NOMO-1 (cell line): ENCODE data around the gene KDM4B.

ENCODE experiments used
- DNase-seq, 2 experiments: peaks; one replicate each; lab custom pipeline; 2025; ENCODE audit not compliant: unreplicated experiment in 2 of 2; lab: John Stamatoyannopoulos, UW

KDM4B gene

DNA sequence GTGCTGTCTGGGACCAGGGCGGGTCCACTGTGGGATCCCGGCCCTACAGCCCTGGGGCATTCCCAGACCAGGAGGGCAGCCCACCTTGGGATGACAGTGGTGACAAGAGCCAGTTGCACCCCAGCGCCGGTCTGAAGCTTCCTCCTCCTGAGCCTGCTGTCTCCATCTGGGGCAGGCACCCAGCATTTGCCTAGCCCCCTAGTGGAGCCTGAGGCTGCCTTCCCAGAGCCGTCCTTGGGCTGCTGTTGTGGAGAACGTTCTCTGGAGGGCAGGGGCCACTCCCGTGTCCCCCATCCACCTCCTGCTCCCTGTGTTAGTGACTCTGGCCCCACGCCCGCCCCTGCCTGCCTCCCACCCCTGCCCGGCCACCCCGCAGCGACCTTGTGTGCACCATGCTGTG, 148.5 kb downstream of the KDM4B start:
- DNase-seq = no peak

DNA sequence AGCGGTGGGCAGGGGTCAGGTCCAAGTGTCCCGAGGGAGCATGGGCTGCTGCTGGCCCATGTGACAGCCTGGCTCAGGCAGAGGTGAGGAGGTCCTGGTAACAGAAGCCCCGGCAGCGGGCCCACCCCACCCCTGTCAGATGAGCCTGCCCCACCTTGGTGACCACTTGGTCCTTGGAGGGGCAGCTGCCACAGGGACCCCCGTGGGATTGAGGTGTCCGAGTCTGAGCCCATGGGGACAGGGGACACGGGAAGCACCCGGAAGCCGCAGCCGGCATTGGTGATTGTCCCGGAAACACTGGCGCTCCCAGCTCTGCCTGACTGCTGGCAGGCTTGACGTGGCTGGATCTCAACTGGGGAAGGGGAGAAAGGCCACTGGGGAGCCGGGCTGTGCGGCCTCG, 149.1 kb downstream of the KDM4B start:
- no peak for DNase-seq

DNA sequence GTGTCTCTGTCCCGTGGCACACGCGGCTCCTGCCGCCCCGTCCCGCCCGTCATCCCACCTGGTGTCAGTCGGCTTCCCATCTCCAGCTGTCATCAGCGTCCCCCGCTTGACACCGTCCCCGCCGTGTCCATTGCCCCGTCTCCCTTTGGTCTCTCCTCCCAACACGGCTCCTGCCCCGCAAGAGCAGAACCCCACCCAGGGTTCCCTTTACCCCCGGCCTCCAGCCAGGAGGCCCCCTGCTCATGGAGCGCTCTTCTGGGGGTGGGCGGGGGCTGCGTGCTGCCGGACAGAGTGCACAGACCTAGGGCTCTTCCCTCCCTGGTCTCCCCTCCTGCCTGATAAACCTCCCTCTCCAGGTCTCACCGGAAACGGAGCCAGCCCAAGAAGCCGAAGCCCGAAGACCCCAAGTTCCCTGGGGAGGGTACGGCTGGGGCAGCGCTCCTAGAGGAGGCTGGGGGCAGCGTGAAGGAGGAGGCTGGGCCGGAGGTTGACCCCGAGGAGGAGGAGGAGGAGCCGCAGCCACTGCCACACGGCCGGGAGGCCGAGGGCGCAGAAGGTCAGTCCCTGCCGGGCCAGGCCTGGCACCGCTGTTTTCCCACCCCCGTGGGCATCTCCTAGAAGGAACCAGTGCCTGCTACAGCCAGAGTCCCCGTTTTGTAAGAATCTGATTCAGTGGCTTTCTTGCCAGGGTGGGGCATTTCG, 150.5 kb downstream of the KDM4B start:
- DNase-seq = no peak

DNA sequence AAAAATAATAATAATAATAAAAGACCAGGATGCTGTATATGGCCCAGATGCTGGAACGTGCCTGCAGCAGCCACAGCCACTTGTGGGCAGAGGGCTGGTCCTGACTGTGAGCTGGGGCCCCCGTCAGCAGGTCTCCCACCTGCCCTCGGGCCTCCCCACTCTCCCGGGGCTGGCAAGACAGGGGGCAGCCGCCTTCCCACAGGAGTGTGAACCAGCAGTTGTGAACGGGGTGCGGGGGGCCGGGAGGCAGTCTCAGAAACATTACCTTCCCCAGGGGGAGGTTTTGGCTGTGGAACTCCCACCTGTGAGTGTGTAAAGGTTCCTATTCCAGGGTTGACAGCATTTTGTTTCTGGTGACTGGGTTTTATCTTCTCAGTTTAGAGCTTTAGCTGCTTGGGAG, 151.4 kb downstream of the KDM4B start:
- no peak for DNase-seq

DNA sequence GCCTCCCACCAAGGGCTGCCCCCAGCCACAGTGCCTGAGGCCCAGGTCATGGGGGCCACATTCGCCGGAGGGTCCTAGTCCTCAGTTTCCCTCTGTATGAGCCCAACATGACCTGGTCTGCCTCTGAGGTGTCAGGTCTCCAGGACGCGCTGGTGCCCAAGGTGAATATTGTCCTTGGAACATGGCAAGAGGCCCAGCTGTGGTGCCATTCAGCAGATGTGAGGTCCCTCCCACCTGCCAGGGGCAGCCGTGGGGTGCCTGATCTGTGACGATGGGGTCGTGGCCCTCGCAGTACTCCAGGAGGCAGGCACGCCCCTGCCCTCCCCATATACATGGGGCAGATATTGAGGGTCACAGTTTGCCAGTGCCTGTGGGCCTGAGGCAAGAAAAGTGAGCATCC, 151.9 kb downstream of the KDM4B start:
- DNase-seq = no peak

DNA sequence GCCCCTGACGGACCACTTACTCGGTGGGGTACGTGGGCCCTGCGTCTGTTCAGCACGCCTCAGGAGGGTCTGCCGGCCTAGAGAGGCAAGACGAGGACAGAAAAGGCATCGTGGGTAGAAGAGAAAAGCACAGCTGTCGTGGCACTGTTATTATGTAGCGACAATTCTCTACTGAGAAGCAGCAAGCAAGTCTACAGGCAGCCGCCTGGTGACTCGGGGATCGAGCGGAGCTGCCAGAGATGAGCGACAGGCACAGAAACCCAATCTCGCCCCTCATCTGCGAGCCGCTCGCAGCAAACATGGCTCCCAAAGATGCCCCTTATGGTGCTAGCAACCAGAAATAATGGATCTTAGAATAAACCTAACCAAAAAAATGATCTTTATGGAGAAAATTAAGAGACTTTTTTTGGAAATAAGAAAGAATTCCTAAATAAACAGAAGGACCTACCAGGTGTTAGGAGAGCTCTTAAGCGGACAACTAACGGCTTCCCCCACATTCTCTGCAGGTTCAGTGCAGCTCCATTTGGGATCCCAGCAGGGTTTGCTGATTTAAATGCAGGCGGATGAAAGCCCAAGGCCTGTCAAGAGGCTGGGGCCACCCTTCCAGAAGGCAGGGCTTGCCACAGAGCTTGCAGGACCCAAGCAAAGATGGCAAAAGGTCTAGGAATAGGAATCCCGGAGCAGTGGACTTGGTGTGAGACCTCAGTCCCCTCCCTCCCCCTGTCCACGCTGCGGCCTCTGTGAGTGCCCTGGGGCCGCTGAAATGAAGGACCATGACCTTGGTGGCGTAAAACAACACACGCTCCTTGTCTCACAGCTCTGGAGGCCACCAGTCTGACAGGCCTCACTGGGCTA, 152.6 kb downstream of the KDM4B start:
- no peak for DNase-seq

DNA sequence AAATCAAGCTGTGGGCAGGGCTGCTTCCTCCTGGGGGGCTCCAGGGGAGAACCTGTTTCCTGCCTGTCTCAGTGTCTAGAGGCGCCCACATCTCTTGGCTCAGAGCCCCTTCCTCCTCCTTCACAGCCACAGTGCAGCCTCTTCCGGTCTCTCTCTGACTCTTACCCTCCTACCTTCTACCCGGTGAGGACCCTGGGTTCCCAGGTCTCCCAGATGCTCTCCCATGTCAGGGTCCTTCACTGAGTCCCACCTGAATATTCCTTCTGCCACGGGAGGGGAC, 153.1 kb downstream of the KDM4B start:
- no peak for DNase-seq

DNA sequence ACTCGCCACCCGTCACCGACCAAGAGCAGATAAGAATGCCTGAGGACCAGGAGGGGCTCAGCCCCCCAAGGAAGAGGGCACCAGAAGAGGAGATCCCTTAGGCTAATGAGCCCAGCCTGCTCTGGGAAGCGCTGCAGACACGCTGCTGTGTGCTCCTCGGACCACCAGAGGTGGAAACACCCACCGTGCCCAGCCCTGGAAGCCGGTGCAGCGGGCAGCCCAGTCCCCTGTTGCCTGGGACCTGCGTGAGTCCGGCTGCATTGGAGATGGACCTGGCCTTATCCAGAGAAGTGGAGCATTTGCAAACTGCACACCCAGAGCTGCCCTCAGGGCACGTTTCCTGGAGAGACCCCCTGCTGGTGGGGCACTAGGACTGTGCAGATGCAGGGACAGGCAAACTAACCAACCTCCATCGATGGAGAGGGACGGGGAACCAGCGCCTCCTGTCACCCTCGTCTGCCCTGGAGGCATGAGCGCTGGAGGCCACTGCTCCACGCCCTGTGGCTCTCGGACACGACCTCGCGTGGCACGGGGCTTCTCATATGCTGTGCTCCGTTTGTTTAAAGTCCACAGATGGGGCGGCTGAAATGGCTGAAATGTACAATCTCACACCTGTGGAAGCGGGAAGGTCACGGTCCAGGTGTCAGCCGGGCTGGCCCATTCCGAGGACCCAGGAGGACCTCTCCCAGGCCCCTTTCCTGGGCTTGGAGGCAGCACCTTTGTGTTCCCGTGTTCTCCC, 153.9 kb downstream of the KDM4B start:
- no peak for DNase-seq

DNA sequence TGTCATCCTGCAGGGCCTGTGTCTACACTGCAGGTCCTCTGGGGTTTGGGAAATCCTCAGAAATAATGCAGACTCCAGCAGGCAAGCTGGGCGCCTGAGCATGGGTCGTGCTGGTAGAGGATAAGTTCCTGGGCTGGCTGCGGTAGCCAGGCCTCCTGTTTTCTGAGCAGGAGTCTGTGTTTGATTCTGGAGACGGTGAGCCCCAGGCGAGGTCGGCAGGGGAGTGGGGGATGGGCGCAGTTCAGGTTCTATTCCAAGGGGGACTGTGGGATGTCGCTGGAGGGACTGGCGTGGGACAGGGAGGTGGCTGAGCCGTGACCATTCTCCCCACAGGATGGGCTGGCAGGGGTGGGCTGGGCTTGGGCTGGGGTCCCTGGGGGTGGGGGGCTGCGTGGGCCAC, 154.7 kb downstream of the KDM4B start:
- no peak for DNase-seq

DNA sequence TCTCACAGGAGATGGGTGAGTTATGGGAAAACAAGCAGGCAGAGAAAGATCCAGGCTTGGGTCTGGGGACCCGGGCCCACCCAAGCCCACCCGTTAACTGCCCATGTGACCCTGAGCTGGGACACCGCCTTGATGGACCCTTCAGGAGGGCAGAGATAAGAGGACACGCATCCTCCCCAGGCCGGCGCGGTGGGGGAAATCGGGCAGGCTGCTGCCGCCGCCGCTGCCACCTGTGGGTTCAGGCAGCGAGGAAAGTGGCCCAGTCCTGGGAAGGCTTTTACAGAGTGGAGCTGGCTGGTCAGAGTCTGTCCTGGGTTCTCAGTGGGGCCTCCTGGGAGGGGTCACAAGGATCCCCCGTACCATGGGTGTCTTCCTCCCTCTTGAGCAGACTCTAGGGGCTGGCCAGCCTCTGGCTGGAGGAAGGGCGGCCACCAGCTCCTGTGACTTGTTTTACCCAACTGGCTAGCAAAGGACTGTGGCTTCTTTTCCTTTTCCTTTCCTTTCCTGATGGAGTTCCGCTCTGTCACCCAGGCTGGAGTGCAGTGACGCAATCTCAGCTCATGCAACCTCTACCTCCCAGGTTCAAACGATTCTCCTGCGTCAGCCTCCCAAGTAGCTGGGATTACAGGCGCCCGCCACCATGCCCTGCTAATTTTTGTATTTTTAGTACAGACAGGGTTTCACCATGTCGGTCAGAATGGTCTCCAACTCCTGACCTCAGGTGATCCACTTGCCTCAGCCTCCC, 155.4 kb downstream of the KDM4B start:
- no peak for DNase-seq

DNA sequence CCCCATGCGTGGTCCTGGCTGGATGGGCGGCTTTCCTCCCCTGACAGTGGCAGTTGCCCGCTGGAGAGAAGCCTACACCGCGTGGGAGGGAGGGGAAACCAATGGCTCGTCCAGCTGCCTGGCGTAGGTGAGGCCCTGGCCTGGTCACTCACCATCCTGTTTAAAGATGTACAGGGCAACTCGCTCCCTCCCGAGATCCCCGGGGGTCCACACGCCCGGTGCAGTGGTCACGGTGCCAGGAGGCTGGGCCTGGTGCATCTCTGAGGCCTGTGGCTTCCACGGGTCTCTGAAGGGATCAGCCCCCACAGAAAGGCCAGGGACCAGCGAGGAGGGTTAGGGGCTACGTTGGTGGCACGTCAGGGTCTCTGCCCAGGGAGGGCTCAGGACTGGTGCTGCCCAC, 156.5 kb downstream of the KDM4B start:
- no peak for DNase-seq

DNA sequence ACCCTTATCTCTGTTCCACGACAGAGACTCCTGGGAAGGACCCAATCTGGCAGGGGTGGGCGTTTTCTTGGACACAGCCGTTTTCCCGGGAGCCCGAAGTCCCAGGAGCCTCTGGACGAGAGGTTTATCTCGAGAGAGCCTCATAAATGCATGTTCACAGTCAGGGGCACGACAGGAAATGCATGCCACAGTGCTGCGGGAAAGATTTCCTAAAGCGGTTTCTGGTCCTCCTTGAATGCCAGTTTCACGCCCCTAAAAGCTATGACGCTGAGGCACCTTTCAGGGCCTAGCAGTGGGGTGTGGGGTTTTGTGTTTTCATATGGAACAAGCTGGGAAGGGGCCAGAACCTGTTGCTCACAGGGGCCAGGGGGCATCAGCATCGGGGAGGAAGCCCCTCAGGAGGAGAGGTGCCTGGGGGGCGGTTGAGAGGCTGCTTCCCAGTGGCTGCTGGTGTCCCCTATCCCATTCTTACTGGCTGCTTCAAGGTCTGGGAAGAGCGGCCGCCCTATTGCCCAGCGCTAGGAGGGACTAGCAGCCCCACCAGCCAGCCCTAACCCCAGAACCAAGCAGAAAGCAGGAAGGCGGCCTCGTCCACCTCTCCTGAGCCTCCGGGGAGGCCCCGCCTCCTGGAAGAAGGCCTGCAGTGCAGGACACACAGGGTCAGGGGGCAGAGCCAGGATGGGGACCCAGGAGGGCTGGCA, 157.0 kb downstream of the KDM4B start:
- DNase-seq = no peak

DNA sequence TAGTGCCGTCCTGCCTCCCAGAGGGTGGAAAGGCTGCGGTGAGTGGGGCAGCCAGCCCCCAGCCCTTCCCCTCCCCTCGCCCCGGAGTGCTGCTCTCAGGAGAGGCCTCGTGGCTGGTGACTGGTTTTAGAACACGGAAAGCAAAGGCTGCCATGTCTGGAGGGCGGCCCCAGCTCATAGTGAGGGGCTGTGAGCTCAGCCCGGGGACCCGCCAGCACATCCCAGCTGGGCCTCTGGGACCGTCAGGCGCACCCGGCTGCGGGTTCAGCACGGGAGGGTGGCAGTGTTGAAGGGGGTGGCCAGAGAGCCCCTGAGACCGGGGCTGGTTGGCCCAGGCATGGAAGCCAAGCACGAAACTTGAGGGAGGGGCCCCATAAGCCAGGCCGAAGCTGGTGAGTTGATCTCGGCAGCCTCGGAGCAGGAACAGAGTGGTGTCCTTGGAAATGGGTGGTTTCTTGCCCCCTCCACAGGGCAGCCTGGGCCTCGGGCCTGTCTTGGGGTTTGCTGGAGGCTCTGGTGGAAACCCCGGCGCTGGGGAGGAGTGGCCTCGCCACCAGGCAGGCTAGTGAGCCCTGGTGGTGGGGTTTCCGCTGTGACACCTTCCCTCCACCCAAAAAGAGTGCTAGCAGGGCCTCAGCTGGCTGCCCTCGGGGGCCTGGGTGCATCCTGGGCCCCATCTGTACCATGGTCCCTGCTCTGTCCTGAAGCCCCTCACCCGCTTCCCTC, 157.7 kb downstream of the KDM4B start:
- DNase-seq = no peak

DNA sequence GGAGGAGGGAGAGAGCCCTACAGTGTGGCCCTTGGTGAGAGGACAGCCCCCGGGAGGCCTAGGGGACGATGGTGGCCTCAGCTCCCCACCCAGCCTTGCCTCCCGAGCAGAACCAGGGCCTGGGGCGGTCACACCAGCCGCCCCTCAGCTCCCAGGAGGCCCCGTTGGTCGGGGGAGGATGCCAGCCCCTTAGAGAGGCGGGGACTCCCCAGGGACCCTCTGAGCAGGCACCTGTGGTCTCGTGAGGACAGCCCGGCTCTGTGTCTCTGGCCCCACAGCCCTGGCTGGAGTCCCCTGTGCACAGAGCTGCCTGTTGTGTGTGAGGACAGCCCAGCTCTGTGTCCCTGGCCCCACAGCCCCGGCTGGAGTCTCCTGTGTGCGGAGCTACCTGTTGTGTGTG, 158.8 kb downstream of the KDM4B start:
- no peak for DNase-seq

DNA sequence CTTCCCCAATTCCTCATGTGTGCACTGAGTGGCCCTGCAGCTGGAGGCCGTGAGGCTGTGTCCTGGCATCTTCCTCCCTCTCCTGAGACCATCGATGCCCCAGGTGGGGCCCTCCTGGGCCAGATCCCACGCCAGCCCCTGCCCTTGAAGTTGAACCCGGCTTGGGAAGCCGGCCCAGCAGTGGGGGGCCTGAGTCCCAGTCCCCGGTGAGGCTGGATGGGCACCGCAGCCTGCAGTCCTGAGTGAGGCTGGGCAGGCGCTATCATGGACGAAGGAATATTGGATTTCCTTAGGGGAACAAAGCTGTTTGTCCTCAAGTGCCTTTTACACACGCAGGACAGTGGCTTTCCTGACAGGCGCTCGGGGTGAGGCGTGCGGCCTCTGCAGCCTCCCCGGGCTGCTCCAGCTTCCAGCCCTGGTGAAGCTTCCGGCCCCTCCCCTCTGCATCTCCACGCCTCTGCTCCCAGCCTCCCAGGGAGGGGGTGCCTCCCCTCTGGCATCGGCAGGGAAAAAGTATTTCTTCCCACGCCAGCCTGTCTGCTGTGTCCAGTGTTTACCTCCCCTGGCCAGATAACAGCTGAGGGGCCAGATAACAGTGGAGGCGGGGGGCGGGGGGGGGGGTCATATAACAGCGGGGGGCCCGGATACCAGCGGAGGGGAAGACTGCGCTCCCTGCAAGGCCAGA, 159.5 kb downstream of the KDM4B start:
- DNase-seq = no peak

DNA sequence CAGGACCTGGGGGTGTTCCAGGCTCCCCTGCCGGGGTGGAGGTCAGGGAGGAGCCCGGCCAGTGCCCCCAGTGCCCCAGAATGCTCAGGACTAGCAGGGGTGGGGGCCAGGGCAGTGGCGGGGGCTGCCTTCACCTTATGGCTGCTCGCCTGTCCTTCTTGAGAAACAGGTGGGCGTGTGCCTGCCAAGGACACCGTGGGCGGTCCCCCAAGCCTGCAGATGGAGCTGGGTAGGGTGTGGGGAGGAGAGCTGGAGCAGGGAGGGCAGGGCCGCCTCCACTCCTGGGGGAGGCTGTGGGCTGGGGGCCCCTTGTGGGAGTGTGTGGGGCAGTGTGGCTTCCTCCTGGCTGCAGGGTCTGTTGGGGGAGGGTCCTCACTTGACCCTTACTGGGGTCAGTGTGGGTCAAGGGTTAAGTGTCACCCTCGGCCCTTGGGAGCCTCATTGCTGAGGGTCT, 160.1 kb downstream of the KDM4B start:
- DNase-seq = no peak

DNA sequence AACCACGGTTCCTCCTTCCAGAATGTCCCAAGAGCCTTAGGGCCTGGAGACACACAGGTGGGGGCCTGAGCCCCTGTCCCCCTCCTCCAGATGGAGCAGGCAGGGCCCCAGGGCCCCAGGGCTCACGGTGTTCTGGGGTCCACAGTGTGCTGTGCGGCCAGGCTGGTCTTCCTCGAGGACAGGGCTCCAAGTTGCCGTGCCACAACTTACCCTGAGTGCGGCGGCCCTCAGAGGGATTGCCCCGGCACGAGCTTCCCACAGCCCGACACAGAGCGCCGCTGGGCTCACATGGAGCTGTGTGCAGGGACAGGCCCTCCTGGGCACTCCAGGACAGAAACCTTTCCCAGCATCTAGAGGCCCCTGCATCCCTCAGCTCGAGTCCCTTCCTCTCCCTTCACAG, 160.8 kb downstream of the KDM4B start:
- DNase-seq = no peak

DNA sequence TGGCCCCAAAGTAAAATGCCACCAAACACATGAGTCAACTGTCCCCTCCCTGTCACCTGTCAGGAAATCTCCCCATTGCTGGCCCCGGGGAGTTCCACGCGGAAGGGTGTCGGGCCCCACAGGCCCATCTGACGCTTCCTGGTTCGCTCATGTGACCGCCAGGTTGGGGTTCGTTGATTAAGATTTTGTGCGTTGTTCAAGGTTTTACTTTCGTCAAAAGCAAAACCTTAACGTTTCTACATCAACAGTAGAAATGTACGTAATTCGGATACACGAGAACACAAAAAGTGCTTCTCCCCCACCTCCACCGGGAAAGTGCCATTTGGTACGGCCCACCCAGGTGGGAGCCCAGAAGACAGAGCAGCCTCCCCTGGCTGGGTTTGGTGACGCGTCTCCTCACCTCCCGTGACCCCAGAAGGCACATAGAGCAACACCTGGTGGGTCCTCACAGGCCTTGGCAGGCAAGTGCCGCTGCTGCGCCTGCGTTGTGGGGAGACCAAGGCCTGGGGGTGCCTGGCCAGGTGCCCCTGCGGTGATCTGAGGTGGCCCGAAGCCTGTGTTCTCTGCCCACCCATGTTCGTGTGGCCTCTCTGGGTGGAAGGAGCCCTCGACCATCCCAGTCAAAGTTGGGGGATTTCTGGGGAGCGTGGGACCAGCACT, 161.6 kb downstream of the KDM4B start:
- DNase-seq = no peak

DNA sequence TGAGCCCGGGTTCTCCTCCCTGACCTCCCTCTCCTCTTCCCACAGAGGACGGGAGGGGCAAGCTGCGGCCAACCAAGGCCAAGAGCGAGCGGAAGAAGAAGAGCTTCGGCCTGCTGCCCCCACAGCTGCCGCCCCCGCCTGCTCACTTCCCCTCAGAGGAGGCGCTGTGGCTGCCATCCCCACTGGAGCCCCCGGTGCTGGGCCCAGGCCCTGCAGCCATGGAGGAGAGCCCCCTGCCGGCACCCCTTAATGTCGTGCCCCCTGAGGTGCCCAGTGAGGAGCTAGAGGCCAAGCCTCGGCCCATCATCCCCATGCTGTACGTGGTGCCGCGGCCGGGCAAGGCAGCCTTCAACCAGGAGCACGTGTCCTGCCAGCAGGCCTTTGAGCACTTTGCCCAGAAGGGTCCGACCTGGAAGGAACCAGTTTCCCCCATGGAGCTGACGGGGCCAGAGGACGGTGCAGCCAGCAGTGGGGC, 162.2 kb downstream of the KDM4B start:
- DNase-seq = no peak
